Measurements from ENCODE around the gene CASQ1.

CASQ1 gene

GRCh38 chr1:160193832-160194736 is 3.7 kb downstream of the CASQ1 start:
- FAIRE-seq = peak; percentile 87

DNA sequence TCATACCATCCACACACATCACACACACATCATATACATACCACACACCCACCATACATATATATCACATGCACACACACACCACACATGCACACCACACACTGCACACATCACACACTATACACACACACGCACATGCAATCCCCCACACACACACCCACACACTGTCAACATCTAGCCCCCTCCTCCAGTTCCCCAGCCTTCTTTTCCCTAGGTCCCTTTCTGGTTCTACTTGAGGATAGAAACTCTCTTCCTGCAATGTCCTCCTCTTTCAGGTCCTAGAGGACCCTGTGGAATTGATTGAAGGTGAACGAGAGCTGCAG is 4.3 kb downstream of the CASQ1 start:
- TF ChIP-seq TAF1 (IDR thresholded peaks at IDR 0.05; ENCODE audit: low read depth, low read length) = no peak
- TF ChIP-seq POLR2A (IDR thresholded peaks at IDR 0.05; ENCODE audit: low read depth, low read length) = no peak
- TF ChIP-seq POU2F2 (IDR thresholded peaks at IDR 0.05; ENCODE audit: low read depth, low read length) = no peak
- TF ChIP-seq POLR2AphosphoS5 (IDR thresholded peaks at IDR 0.05; ENCODE audit: low read depth, low read length) = no peak
- TF ChIP-seq SPI1 (IDR thresholded peaks at IDR 0.05; ENCODE audit: low read depth, low read length) = no peak
- TF ChIP-seq PAX5 (IDR thresholded peaks at IDR 0.05; ENCODE audit: insufficient read depth, low read length, severe bottlenecking) = no peak
- DNase-seq (ENCODE audit: insufficient read length, low spot score) = no peak
- no peak for FAIRE-seq

More at GRCh38 chr1:160193832-160194736, 3.7 kb downstream of the CASQ1 start:
- TF ChIP-seq POLR2A (IDR thresholded peaks at IDR 0.05; ENCODE audit: low read depth, low read length) (no peak), SPI1 (IDR thresholded peaks at IDR 0.05; ENCODE audit: low read depth, low read length) (no peak), POLR2AphosphoS5 (IDR thresholded peaks at IDR 0.05; ENCODE audit: low read depth, low read length) (no peak), POU2F2 (IDR thresholded peaks at IDR 0.05; ENCODE audit: low read depth, low read length) (no peak), TAF1 (IDR thresholded peaks at IDR 0.05; ENCODE audit: low read depth, low read length) (no peak), PAX5 (IDR thresholded peaks at IDR 0.05; ENCODE audit: insufficient read depth, low read length, severe bottlenecking) (no peak)
- DNase-seq (ENCODE audit: insufficient read length, low spot score) = no peak

- no peak for FAIRE-seq
- TF ChIP-seq POLR2A (IDR thresholded peaks at IDR 0.05; ENCODE audit: low read depth, low read length) (no peak), POLR2AphosphoS5 (IDR thresholded peaks at IDR 0.05; ENCODE audit: low read depth, low read length) (no peak), POU2F2 (IDR thresholded peaks at IDR 0.05; ENCODE audit: low read depth, low read length) (no peak), PAX5 (IDR thresholded peaks at IDR 0.05; ENCODE audit: insufficient read depth, low read length, severe bottlenecking) (no peak), SPI1 (IDR thresholded peaks at IDR 0.05; ENCODE audit: low read depth, low read length) (no peak), TAF1 (IDR thresholded peaks at IDR 0.05; ENCODE audit: low read depth, low read length) (no peak)
- DNase-seq (ENCODE audit: insufficient read length, low spot score) = no peak
Observed at GRCh38 chr1:160196143-160196542, 5.8 kb downstream of the CASQ1 start.

DNA sequence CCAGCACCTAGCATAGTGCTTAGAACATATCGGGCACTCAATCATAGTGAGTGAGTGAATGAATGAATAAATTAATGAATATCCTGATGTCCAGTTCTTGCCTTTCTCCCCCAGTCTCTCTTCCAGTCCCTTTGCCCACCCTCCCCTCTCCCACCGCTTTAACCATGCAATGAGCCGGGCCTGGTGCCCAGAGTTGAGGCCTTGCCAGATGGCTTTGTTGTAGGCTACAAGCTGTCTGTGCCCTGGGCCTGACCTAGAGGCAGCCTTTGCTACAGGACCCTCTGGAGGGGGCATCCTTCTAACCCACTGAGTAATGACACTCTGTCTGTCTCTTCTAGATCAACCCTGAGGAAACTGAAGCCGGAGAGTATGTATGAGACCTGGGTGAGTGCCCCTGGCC is 6.9 kb downstream of the CASQ1 start:
- TF ChIP-seq POU2F2 (IDR thresholded peaks at IDR 0.05; ENCODE audit: low read depth, low read length) (no peak), SPI1 (IDR thresholded peaks at IDR 0.05; ENCODE audit: low read depth, low read length) (no peak), TAF1 (IDR thresholded peaks at IDR 0.05; ENCODE audit: low read depth, low read length) (no peak), POLR2A (IDR thresholded peaks at IDR 0.05; ENCODE audit: low read depth, low read length) (no peak), PAX5 (IDR thresholded peaks at IDR 0.05; ENCODE audit: insufficient read depth, low read length, severe bottlenecking) (no peak), POLR2AphosphoS5 (IDR thresholded peaks at IDR 0.05; ENCODE audit: low read depth, low read length) (no peak)
- DNase-seq (ENCODE audit: insufficient read length, low spot score) = no peak
- FAIRE-seq = no peak

DNA sequence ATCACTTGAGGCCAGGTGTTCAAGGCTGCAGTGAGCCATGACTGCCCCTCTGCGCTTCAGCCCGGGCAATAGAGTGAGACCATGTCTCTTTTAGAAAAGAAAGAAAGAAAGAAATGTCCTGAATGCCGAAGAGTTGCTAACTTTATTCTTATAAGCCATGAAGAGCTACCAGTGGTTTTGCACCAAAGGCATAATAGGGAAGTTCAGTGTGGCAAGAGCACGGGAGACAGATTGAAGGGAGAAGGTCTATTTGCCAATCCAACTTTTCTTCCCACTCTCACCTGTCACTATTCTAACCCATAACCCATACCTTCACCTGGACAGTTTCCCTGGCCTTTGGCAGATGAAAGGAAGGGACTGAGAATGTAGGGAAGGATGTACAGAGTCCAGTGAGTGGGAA is 10.4 kb downstream of the CASQ1 start:
- no peak for FAIRE-seq
- DNase-seq (ENCODE audit: insufficient read length, low spot score) = no peak
- TF ChIP-seq TAF1 (IDR thresholded peaks at IDR 0.05; ENCODE audit: low read depth, low read length) (no peak), SPI1 (IDR thresholded peaks at IDR 0.05; ENCODE audit: low read depth, low read length) (no peak), POLR2A (IDR thresholded peaks at IDR 0.05; ENCODE audit: low read depth, low read length) (no peak), POU2F2 (IDR thresholded peaks at IDR 0.05; ENCODE audit: low read depth, low read length) (no peak), POLR2AphosphoS5 (IDR thresholded peaks at IDR 0.05; ENCODE audit: low read depth, low read length) (no peak), PAX5 (IDR thresholded peaks at IDR 0.05; ENCODE audit: insufficient read depth, low read length, severe bottlenecking) (no peak)

DNA sequence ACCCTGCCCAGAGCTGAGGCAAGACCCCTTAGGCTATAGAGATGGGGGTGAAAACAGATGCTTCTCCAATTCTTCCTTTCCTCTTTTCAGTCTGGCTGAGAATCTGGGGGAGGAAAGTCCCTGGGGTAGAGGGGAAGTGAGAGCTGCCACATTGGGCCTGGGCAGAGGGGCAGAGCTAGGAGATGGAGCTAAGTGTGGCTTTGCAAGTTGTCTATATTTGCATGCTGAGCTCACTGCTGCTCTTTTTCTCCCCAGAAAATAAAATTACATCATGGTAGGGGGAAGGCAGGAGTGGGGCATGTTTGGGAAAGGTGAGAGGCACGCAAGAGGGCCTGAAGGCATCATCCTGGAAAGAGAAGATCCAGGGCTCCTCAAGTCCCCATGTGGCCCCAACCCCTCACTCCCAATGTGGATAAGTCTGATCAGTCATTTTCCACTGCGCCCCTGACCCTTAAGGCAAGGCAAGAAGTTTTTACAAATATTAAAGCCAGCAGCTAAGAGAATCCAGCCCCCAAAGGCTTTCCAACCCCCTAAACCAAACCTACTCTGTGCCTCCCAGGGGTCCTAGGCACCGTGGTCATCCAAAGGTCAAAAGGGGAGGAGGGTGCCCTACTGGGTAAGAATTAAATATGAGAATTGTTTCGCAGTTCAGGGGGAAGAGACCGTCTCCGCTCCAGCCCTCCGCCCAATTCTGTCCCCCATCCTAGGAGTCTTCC is 14.3 kb downstream of the CASQ1 start:
- peak; percentile 33 for DNase-seq (ENCODE audit: insufficient read length, low spot score)
- TF ChIP-seq POU2F2 (IDR thresholded peaks at IDR 0.05; ENCODE audit: low read depth, low read length) = no peak; the same call in 1 of the 2 replicates
- peak; percentile 95 for TF ChIP-seq SPI1 (IDR thresholded peaks at IDR 0.05; ENCODE audit: low read depth, low read length)
- FAIRE-seq = peak; percentile 90

- TF ChIP-seq POLR2AphosphoS5 (IDR thresholded peaks at IDR 0.05; ENCODE audit: low read depth, low read length) = no peak
- no peak for TF ChIP-seq SPI1 (IDR thresholded peaks at IDR 0.05; ENCODE audit: low read depth, low read length)
- no peak for TF ChIP-seq POLR2A (IDR thresholded peaks at IDR 0.05; ENCODE audit: low read depth, low read length)
- no peak for TF ChIP-seq POU2F2 (IDR thresholded peaks at IDR 0.05; ENCODE audit: low read depth, low read length)
- TF ChIP-seq TAF1 (IDR thresholded peaks at IDR 0.05; ENCODE audit: low read depth, low read length) = no peak
- TF ChIP-seq PAX5 (IDR thresholded peaks at IDR 0.05; ENCODE audit: insufficient read depth, low read length, severe bottlenecking) = no peak
- DNase-seq (ENCODE audit: insufficient read length, low spot score) = peak; percentile 84
- no peak for FAIRE-seq
Observed at GRCh38 chr1:160205242-160206035, 15.1 kb downstream of the CASQ1 start, which contains the start of gene PEA15. PEA15 (plus strand) TSS chr1:160205384; CDS start chr1:160211545, 6,161 bp downstream.

DNA sequence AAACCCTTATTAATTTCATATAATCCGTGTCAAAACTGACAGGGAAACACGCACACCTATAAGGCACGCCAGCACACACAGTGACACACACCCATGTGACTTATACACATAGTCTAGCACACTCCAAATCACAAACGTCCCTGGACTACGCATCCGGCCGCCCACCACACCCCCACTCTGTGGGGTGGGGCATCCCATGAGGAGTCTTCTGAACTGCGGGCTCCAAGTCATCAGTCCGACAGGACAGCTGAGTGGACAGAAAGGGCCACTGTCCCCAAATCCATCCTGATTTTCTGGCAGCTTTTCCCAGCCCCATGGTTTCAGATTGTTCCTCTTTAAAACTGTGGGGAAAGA is 15.6 kb downstream of the CASQ1 start:
- TF ChIP-seq POLR2AphosphoS5 (IDR thresholded peaks at IDR 0.05; ENCODE audit: low read depth, low read length) (no peak), TAF1 (IDR thresholded peaks at IDR 0.05; ENCODE audit: low read depth, low read length) (no peak)
- DNase-seq (ENCODE audit: insufficient read length, low spot score) = peak; percentile 56
- peak; percentile 80 for FAIRE-seq
